Erythroblast (primary cell): ENCODE data around the gene EPN2.
A peak's percentile ranks its signal among the peaks of the same experiment; 100 is the strongest.

Experiments used
- DNase-seq, 2 experiments: peaks; one replicate each; lab custom pipeline; 2025; lab: John Stamatoyannopoulos, UW
- GATA1 ChIP-seq: IDR thresholded peaks from 2 replicates; pipeline ENCODE4 v1.6.1; 2011; ENCODE audit warnings: low read depth, mild to moderate bottlenecking, control low read depth, low read length, moderate library complexity
- POLR2A ChIP-seq: IDR thresholded peaks from 2 replicates; pipeline ENCODE4 v1.6.1; 2011; ENCODE audit warnings: mild to moderate bottlenecking, low read length

The EPN2 gene

DNA sequence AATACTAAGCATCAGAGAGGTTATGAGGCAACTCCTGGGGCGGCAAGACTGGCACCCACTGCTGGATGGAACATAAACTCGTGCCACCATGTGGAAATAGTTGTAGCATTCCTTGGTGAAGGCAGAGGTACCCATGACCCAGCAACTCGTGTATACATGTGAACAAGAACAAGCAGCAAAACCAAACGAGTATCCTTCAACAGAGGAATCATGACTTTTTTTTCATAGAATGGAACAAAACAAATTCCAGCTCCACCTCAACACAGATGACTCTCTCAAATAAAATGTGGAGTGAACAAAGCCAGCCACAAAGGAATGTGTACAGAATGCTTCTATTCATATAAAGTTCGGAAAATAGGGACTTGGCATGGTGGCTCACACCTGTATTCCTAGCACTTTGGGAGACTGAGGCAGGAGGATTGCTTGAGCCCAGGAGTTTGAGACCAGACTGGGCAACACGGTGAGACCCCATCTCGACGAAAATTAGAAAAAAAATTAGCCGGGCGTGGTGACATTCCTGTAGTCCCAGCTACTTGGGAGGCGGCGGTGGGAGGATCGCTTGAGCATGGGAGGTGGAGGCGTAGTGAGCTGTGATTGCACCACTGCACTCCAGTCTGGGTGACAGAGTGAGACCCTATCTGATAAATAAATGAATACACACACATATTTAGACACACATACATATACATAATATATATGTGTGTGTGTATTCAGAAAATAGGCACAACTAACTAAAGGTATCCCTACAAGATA lies 90.0 kb downstream of the EPN2 start:
- TF ChIP-seq GATA1 (no peak), POLR2A (no peak)
- no peak for DNase-seq

DNA sequence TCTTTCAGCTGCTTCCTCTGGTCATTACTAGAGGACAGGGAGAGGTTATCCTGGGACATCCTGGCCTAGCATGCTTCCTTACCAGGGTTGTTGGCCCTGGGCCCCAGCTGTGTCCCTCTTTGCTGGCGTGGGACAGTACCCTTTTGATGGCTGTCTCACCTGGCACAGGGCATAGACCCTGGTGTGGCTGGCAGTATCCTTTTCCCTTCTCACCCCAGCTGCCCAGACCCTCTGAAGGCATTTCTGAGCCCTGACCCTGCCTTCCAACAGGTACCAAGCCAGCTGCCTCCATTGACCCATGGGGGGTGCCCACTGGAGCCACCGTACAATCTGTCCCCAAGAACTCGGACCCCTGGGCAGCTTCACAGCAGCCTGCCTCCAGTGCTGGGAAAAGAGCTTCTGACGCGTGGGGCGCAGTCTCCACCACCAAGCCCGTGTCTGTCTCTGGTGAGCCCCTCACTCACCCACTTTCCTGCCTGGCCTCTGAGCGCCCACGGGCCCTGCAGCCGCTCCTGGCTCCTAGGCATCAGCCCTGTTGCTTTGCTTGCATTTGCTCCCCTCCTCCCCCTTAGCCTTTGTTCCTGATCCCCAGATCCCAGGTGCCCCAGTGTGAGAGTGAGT lies 91.4 kb downstream of the EPN2 start:
- no peak for DNase-seq
- TF ChIP-seq POLR2A (no peak), GATA1 (no peak)

DNA sequence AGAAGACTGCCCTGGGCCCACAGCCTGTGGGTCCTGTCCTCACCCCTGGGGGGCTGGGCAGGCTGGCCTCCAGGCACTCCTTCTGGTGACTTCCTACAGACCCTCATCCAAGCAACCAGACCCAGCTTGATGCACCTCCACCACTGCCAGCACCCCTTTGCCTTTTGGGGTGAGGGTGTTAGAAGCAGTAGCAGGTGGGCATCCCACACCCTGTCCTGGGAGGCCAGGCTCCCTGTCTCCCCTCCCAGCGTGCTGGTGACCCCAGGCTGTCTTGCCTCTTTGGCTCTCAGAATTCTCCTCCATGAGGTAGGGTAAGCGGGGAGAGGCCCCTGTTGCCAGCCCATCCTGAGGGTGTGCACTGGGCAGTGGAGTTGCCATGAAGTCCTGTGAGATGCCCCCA lies 92.0 kb downstream of the EPN2 start:
- no peak for TF ChIP-seq GATA1
- no peak for TF ChIP-seq POLR2A
- DNase-seq, result no peak

DNA sequence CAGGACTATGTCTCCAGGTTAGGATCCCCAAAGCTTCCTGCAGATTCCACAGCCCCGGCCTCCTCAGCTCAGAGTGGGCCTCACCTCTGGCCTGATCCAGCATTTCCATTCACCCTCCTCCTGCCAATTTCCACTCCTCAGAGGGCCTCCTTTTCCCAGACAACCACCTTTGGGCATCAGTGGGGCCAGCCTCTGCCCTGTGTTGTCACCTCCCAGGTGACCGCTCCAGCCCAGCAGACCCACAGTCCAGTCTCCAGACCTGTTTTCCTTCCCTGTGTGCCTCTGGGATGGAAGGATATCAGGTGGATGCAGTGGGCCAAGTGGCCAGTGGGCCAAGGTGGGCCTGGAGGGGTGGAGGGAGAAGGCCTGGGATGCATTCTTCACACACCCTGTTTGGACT lies 92.7 kb downstream of the EPN2 start:
- DNase-seq, result no peak
- no peak for TF ChIP-seq GATA1
- TF ChIP-seq POLR2A, result no peak

DNA sequence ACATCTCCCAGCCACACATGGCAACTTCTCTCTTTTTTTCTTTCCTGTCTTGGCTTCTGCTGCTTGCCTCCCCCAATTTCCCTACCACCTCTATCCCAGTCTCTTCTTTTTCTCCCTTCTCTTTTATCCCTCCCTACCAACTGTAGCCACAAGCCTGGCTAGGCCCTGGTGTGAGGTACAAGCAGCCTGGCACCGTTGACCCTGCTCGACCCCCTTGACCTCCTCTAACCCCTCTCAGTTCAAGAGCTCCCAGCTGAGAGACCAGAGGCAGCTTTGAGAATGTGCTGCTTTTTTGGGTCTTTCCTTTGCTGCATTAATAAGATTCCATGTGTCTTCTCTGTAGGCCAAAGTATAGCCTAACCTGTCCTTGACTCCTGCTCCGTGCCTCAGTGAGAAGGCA lies 93.1 kb downstream of the EPN2 start:
- no peak for TF ChIP-seq GATA1
- DNase-seq, result no peak

DNA sequence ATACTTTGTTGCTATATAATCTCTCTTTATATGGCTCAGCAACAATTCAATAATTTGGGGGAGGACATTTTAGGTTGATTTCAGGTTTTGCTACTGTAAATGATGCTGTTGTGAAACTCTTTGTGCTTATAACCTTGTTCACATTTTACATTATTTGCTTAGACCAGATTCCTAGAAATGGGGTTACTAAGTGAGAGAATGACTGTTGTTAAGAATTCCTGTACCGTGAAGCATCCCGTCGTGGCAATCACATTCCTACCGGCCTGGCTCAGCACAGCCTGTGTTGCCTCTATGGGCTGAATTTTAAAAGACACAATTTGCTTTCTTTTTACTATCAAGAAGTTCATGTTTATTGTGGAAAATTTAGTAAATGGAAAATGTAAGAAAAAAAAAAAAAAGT lies 94.0 kb downstream of the EPN2 start:
- TF ChIP-seq POLR2A, result no peak
- no peak for TF ChIP-seq GATA1
- DNase-seq, result no peak

- peak; percentile 32 to 69 for DNase-seq
- TF ChIP-seq POLR2A, result no peak
- no peak for TF ChIP-seq GATA1
These were observed 94.5 kb downstream of the EPN2 start for GRCh38 chr17:19331543-19332245.

DNA sequence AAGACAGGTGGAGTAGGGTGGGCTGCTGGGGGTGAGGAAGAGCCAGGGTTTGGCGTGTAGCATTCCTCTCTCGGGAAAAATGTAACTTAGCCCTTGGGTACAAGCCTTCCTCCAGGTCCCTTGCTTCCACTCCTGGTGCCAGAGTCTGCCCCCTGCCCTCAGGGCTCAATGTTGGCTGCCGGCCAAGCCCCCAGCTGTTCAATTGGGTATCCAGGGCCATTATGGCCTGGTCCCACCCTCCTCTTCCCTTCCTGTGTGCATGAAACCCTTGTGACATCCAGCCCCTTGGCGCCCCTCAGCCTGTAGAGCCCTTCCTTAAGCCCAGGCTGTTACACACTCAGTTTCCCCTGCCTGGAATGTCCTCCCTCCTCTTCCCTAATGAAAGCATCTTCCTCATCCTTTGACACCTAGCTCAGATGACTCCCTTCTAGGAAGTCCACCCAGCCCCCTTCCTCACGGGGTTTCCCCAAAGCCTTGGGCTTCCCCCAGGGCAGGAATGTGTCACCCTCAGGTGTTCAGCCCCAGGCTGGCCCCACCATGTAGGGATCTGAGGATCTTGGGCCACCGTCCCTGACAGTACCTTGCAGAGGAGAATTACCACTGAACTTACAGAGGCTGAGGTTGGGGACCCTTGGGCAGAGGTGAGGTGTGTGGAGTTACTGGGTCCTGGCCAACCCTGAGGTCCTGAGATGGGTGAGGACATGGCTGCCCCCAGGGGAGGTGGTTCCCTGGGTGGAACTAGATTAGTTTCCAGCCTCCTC lies 95.4 kb downstream of the EPN2 start:
- DNase-seq, result no peak
- TF ChIP-seq POLR2A (no peak), GATA1 (no peak)

- TF ChIP-seq GATA1 (no peak), POLR2A (no peak)
- DNase-seq, result no peak
These were observed 95.9 kb downstream of the EPN2 start for GRCh38 chr17:19333132-19333440.

GRCh38 chr17:19333736-19334290 lies 96.6 kb downstream of the EPN2 start:
- DNase-seq, result no peak
- TF ChIP-seq POLR2A, result no peak
- no peak for TF ChIP-seq GATA1

DNA sequence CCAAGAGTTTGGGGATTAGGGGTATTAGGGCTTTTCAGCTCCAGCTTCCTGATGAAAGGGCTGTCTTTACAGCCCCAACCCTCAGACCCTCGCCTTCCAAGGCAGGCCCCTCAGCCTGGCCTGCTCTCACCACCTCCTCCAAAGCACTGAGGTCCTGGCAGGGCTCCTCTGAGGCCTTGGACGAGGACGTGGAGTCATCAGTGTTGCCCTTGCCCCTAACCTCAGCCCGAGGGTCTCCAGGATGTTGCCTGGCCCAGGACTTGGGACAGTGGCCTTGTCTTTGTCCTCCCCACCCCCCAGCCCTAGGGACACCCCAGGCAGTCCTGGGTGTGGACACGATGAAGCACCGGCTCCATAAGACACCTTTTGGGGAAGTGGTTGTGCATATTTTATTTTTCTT lies 97.2 kb downstream of the EPN2 start:
- no peak for TF ChIP-seq POLR2A
- TF ChIP-seq GATA1, result no peak
- DNase-seq, result no peak

DNA sequence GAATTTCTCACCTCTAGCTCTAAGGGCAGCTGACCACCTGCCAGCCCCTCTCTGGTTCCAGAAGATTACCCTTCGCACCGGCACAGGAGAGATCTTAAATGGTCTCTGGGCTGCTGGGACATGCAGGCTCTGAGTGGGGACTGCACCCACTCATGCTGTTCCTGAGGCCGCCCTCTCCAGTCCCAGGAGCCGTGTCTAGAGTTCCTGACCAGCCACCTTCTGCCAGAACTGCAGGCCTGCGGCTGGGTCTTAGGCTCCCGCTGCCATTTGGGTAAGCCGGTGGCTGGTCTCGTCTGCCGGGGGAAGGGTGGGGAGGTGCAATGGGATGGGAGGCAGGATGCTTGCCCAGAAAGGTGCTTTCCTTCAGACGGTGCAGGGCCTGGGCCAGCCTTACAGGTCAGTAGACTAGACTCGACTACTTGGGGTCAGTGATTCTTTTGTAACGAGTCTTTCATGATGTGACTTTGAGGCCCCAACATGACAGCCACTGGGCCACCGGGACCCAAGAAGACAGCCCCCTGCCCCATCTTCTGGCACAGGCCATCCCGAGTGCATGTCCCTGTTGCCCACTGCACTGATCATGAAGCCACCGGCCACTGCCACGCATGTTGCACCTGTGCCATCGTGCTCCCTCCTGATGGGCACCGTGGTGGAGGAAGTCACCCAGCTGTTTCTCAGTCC lies 98.9 kb downstream of the EPN2 start:
- DNase-seq, result no peak
- no peak for TF ChIP-seq POLR2A
